DOHH2 (cell line): ENCODE data around the gene DDX41.

ENCODE experiments used
- CTCF ChIP-seq: fragments of 200-600 bp; sonication (generic); IDR thresholded peaks from one replicate; pipeline ENCODE4 v1.5.1; 2014; ENCODE audit warnings: antibody characterized with exemption, mild to moderate bottlenecking, low read depth, low read length; ENCODE audit not compliant: poor library complexity, severe bottlenecking
- EZH2phosphoT487 ChIP-seq: fragments of 200-600 bp; sonication (generic); IDR thresholded peaks from 2 replicates; pipeline ENCODE4 v1.6.1; 2017; ENCODE audit warnings: borderline replicate concordance, mild to moderate bottlenecking, antibody characterized with exemption, low read length, moderate library complexity, mixed read lengths

DNA sequence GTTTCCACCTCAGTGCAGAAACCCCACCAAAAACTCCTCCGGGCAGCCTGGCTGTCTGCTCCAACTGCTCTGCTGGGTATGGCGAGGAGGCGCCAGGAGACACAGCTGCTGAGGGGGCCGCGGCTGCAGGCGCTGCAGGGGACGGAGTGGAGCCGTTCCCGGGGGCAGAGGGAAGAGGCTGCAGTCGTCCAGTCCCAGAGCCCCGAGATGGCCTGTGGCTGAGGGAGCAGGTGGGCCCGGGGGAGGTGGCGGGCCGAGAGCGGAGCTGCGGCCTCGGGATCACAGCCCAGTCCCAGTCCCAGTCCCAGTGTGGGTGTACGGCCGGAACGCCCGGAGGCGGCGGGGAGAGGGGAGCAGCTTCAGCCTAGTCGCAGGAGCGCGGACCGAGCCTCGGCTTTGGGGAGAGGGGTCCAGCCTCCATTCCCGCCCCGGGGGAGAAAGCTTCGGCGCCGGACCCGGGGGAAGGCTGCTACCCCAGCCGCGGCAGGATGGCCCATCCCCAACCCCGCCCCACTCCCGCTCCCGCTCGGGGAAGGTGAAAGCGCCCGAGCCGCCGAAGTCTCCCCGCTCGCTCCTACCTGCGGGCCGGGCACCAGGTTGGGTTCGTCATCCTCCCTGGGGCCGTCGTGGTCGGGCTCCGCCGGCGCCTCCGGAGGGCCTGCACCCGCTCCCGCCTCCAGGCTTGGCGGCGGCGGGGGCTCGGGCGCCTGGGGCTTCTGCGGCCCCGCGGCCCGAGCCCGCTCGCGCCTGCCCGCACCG, 37.1 kb upstream of the DDX41 start:
- TF ChIP-seq CTCF (no peak), EZH2phosphoT487 (no peak)
